ENCODE measurements around the gene HNRNPC. TPM values are rescaled to one million over a fixed set of nuclear protein-coding genes. Genes with fewer than 3 reads are reported as not detected.

Gene HNRNPC
- total and polyA plus RNA-seq, 2 of the 8 experiments (the other 6 are each of a cell fraction or from before 2014, with no cell fraction given): 781 to 1,207 TPM

DNA sequence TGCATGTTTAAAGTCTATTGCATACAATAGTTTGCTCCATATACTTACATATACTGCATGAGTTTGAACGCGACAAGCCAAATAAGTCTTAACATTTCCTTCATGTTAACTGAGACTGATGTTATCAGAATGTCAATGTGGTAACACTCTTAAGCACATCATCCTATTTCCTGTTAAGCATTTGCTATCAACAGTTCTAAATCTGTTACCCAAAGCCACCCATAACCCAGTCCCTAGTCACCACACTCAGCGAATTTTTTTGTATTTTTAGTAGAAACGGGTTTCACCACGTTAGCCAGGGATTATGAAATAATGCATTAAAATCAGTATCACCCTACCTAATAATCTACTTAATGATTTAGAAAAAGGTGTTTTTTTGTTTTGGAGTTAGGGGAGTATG, 39.4 kb downstream of the HNRNPC start (continued):
- TF ChIP-seq, protein P1, sequence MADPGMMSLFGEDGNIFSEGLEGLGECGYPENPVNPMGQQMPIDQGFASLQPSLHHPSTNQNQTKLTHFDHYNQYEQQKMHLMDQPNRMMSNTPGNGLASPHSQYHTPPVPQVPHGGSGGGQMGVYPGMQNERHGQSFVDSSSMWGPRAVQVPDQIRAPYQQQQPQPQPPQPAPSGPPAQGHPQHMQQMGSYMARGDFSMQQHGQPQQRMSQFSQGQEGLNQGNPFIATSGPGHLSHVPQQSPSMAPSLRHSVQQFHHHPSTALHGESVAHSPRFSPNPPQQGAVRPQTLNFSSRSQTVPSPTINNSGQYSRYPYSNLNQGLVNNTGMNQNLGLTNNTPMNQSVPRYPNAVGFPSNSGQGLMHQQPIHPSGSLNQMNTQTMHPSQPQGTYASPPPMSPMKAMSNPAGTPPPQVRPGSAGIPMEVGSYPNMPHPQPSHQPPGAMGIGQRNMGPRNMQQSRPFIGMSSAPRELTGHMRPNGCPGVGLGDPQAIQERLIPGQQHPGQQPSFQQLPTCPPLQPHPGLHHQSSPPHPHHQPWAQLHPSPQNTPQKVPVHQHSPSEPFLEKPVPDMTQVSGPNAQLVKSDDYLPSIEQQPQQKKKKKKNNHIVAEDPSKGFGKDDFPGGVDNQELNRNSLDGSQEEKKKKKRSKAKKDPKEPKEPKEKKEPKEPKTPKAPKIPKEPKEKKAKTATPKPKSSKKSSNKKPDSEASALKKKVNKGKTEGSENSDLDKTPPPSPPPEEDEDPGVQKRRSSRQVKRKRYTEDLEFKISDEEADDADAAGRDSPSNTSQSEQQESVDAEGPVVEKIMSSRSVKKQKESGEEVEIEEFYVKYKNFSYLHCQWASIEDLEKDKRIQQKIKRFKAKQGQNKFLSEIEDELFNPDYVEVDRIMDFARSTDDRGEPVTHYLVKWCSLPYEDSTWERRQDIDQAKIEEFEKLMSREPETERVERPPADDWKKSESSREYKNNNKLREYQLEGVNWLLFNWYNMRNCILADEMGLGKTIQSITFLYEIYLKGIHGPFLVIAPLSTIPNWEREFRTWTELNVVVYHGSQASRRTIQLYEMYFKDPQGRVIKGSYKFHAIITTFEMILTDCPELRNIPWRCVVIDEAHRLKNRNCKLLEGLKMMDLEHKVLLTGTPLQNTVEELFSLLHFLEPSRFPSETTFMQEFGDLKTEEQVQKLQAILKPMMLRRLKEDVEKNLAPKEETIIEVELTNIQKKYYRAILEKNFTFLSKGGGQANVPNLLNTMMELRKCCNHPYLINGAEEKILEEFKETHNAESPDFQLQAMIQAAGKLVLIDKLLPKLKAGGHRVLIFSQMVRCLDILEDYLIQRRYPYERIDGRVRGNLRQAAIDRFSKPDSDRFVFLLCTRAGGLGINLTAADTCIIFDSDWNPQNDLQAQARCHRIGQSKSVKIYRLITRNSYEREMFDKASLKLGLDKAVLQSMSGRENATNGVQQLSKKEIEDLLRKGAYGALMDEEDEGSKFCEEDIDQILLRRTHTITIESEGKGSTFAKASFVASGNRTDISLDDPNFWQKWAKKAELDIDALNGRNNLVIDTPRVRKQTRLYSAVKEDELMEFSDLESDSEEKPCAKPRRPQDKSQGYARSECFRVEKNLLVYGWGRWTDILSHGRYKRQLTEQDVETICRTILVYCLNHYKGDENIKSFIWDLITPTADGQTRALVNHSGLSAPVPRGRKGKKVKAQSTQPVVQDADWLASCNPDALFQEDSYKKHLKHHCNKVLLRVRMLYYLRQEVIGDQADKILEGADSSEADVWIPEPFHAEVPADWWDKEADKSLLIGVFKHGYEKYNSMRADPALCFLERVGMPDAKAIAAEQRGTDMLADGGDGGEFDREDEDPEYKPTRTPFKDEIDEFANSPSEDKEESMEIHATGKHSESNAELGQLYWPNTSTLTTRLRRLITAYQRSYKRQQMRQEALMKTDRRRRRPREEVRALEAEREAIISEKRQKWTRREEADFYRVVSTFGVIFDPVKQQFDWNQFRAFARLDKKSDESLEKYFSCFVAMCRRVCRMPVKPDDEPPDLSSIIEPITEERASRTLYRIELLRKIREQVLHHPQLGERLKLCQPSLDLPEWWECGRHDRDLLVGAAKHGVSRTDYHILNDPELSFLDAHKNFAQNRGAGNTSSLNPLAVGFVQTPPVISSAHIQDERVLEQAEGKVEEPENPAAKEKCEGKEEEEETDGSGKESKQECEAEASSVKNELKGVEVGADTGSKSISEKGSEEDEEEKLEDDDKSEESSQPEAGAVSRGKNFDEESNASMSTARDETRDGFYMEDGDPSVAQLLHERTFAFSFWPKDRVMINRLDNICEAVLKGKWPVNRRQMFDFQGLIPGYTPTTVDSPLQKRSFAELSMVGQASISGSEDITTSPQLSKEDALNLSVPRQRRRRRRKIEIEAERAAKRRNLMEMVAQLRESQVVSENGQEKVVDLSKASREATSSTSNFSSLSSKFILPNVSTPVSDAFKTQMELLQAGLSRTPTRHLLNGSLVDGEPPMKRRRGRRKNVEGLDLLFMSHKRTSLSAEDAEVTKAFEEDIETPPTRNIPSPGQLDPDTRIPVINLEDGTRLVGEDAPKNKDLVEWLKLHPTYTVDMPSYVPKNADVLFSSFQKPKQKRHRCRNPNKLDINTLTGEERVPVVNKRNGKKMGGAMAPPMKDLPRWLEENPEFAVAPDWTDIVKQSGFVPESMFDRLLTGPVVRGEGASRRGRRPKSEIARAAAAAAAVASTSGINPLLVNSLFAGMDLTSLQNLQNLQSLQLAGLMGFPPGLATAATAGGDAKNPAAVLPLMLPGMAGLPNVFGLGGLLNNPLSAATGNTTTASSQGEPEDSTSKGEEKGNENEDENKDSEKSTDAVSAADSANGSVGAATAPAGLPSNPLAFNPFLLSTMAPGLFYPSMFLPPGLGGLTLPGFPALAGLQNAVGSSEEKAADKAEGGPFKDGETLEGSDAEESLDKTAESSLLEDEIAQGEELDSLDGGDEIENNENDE (IDR thresholded peaks at IDR 0.05; ENCODE audit: insufficient replicate concordance, low read length): no peak
- TF ChIP-seq CTBP2 (IDR thresholded peaks at IDR 0.05; ENCODE audit: borderline replicate concordance, insufficient read depth, insufficient read length, low read length): no peak
- no peak for TF ChIP-seq KDM5A (IDR thresholded peaks at IDR 0.05; ENCODE audit: low read length)

All from H1 (cell line).